ENCODE data around the gene P2RX1. TPM values are rescaled to one million over a fixed set of nuclear protein-coding genes. Genes with fewer than 3 reads are reported as not detected.

The P2RX1 gene
- total RNA-seq, 2 donors from 2014 or later = 4.2 to 15.0 TPM

GRCh38 chr17:3947318-3947810, 31.1 kb upstream of the P2RX1 start:
- Mint-ChIP-seq H3K4me1 (peaks cover 4% of the 10 kb centered on the region), H3K36me3 (ENCODE audit: low read depth) (peaks cover 9% of the 10 kb centered on the region), H3K4me3 (no peak overlapping the region), H3K27ac (no peak overlapping the region), H3K27me3 (no peaks in the 10 kb centered on the region)
- DNase-seq (no peak), ATAC-seq (no peak)
- no peaks in the 10 kb centered on the region for H3K9me3 ChIP-seq (ENCODE audit: control insufficient read depth, low read length, poor library complexity, severe bottlenecking)

- Mint-ChIP-seq H3K4me1 (peaks cover 4% of the 10 kb centered on the region), H3K27me3 (no peaks in the 10 kb centered on the region), H3K4me3 (no peak overlapping the region), H3K36me3 (ENCODE audit: low read depth) (peaks cover 9% of the 10 kb centered on the region), H3K27ac (no peak overlapping the region)
- no peaks in the 10 kb centered on the region for H3K9me3 ChIP-seq (ENCODE audit: control insufficient read depth, low read length, poor library complexity, severe bottlenecking)
- DNase-seq (no peak), ATAC-seq (no peak)
Measured at GRCh38 chr17:3946711-3947235, 30.5 kb upstream of the P2RX1 start.

GRCh38 chr17:3944485-3945388, 28.5 kb upstream of the P2RX1 start:
- Mint-ChIP-seq H3K4me1 (peaks cover 4% of the 10 kb centered on the region), H3K27me3 (no peaks in the 10 kb centered on the region), H3K36me3 (ENCODE audit: low read depth) (peaks cover 9% of the 10 kb centered on the region), H3K27ac (no peak overlapping the region), H3K4me3 (no peak overlapping the region)
- DNase-seq (peak; percentile 38 to 49 (median 48)), ATAC-seq (peak; percentile 88)
- H3K9me3 ChIP-seq (ENCODE audit: control insufficient read depth, low read length, poor library complexity, severe bottlenecking) = no peaks in the 10 kb centered on the region

- no peak overlapping the region for H3K27ac Mint-ChIP-seq
- peaks cover 7% of the 10 kb centered on the region for H3K4me1 Mint-ChIP-seq
- no peak for DNase-seq
- H3K36me3 Mint-ChIP-seq (ENCODE audit: low read depth) = peaks cover 11% of the 10 kb centered on the region
- H3K27me3 Mint-ChIP-seq = no peaks in the 10 kb centered on the region
- no peak for ATAC-seq
- H3K4me3 Mint-ChIP-seq = no peak overlapping the region
- no peaks in the 10 kb centered on the region for H3K9me3 ChIP-seq (ENCODE audit: control insufficient read depth, low read length, poor library complexity, severe bottlenecking)
Measured at GRCh38 chr17:3943240-3943891, 27.1 kb upstream of the P2RX1 start.

GRCh38 chr17:3940965-3941698, 24.9 kb upstream of the P2RX1 start:
- H3K9me3 ChIP-seq (ENCODE audit: control insufficient read depth, low read length, poor library complexity, severe bottlenecking) = no peaks in the 10 kb centered on the region
- ATAC-seq (no peak), DNase-seq (no peak)
- peaks cover 17% of the 10 kb centered on the region for H3K4me1 Mint-ChIP-seq
- H3K36me3 Mint-ChIP-seq (ENCODE audit: low read depth) = peaks cover 21% of the 10 kb centered on the region
- no peak overlapping the region for H3K4me3 Mint-ChIP-seq
- H3K27ac Mint-ChIP-seq = no peak overlapping the region
- no peaks in the 10 kb centered on the region for H3K27me3 Mint-ChIP-seq

GRCh38 chr17:3937359-3937758, 21.1 kb upstream of the P2RX1 start:
- Mint-ChIP-seq H3K27ac (peak overlapping the region; percentile 53), H3K4me1 (peaks cover 15% of the 10 kb centered on the region), H3K4me3 (no peak overlapping the region), H3K36me3 (ENCODE audit: low read depth) (peaks cover 12% of the 10 kb centered on the region), H3K27me3 (no peaks in the 10 kb centered on the region)
- DNase-seq (no peak), ATAC-seq (no peak)
- no peaks in the 10 kb centered on the region for H3K9me3 ChIP-seq (ENCODE audit: control insufficient read depth, low read length, poor library complexity, severe bottlenecking)

GRCh38 chr17:3935825-3936355, 19.6 kb upstream of the P2RX1 start:
- Mint-ChIP-seq H3K27me3 (no peaks in the 10 kb centered on the region), H3K4me1 (peaks cover 15% of the 10 kb centered on the region), H3K27ac (no peak overlapping the region), H3K36me3 (ENCODE audit: low read depth) (peaks cover 12% of the 10 kb centered on the region), H3K4me3 (no peak overlapping the region)
- H3K9me3 ChIP-seq (ENCODE audit: control insufficient read depth, low read length, poor library complexity, severe bottlenecking) = no peaks in the 10 kb centered on the region
- ATAC-seq (no peak), DNase-seq (no peak)

GRCh38 chr17:3935140-3935542, 18.9 kb upstream of the P2RX1 start:
- peaks cover 15% of the 10 kb centered on the region for H3K4me1 Mint-ChIP-seq
- peak; percentile 59 for ATAC-seq
- no peaks in the 10 kb centered on the region for H3K9me3 ChIP-seq (ENCODE audit: control insufficient read depth, low read length, poor library complexity, severe bottlenecking)
- no peak overlapping the region for H3K27ac Mint-ChIP-seq
- peaks cover 12% of the 10 kb centered on the region for H3K36me3 Mint-ChIP-seq (ENCODE audit: low read depth)
- H3K27me3 Mint-ChIP-seq = no peaks in the 10 kb centered on the region
- no peak for DNase-seq
- H3K4me3 Mint-ChIP-seq = no peak overlapping the region

- H3K36me3 Mint-ChIP-seq (ENCODE audit: low read depth) = peaks cover 4% of the 10 kb centered on the region
- H3K4me1 Mint-ChIP-seq = peaks cover 7% of the 10 kb centered on the region
- no peak for ATAC-seq
- H3K27ac Mint-ChIP-seq = no peak overlapping the region
- no peaks in the 10 kb centered on the region for H3K27me3 Mint-ChIP-seq
- DNase-seq = no peak
- H3K9me3 ChIP-seq (ENCODE audit: control insufficient read depth, low read length, poor library complexity, severe bottlenecking) = no peaks in the 10 kb centered on the region
- no peak overlapping the region for H3K4me3 Mint-ChIP-seq
Measured at GRCh38 chr17:3929764-3930163, 13.5 kb upstream of the P2RX1 start.

- ATAC-seq = no peak
- DNase-seq = no peak
- Mint-ChIP-seq H3K27me3 (no peaks in the 10 kb centered on the region), H3K36me3 (ENCODE audit: low read depth) (peaks cover 4% of the 10 kb centered on the region), H3K4me1 (peaks cover 7% of the 10 kb centered on the region), H3K27ac (no peak overlapping the region), H3K4me3 (no peak overlapping the region)
- no peaks in the 10 kb centered on the region for H3K9me3 ChIP-seq (ENCODE audit: control insufficient read depth, low read length, poor library complexity, severe bottlenecking)
Measured at GRCh38 chr17:3929181-3929580, 12.9 kb upstream of the P2RX1 start.

GRCh38 chr17:3928406-3928805, 12.1 kb upstream of the P2RX1 start:
- no peaks in the 10 kb centered on the region for H3K9me3 ChIP-seq (ENCODE audit: control insufficient read depth, low read length, poor library complexity, severe bottlenecking)
- no peaks in the 10 kb centered on the region for H3K27me3 Mint-ChIP-seq
- H3K4me3 Mint-ChIP-seq = no peak overlapping the region
- H3K4me1 Mint-ChIP-seq = peaks cover 7% of the 10 kb centered on the region
- no peak for DNase-seq
- H3K36me3 Mint-ChIP-seq (ENCODE audit: low read depth) = peaks cover 4% of the 10 kb centered on the region
- ATAC-seq = no peak
- no peak overlapping the region for H3K27ac Mint-ChIP-seq

- no peak overlapping the region for H3K27ac Mint-ChIP-seq
Measured at GRCh38 chr17:3927628-3928340, 11.5 kb upstream of the P2RX1 start.

More at GRCh38 chr17:3927628-3928340, 11.5 kb upstream of the P2RX1 start:
- H3K4me3 Mint-ChIP-seq = no peak overlapping the region
- no peak for ATAC-seq
- H3K9me3 ChIP-seq (ENCODE audit: control insufficient read depth, low read length, poor library complexity, severe bottlenecking) = no peaks in the 10 kb centered on the region
- no peaks in the 10 kb centered on the region for H3K27me3 Mint-ChIP-seq
- DNase-seq = no peak
- H3K4me1 Mint-ChIP-seq = peaks cover 9% of the 10 kb centered on the region
- H3K36me3 Mint-ChIP-seq (ENCODE audit: low read depth) = peaks cover 4% of the 10 kb centered on the region

Measured in T-helper 17 cell (primary cell).